Kidney tubule cell (primary cell): ENCODE data around the gene HTRA1.
A peak's percentile ranks its signal among the peaks of the same experiment; 100 is the strongest.

Experiments used
- DNase-seq: peaks from one replicate; pipeline ENCODE4 v3.0.0-alpha.2; 2018; ENCODE audit warnings: low spot score

Gene HTRA1

GRCh38 chr10:122495406-122496340, 34.3 kb downstream of the HTRA1 start:
- no peak for DNase-seq

DNA sequence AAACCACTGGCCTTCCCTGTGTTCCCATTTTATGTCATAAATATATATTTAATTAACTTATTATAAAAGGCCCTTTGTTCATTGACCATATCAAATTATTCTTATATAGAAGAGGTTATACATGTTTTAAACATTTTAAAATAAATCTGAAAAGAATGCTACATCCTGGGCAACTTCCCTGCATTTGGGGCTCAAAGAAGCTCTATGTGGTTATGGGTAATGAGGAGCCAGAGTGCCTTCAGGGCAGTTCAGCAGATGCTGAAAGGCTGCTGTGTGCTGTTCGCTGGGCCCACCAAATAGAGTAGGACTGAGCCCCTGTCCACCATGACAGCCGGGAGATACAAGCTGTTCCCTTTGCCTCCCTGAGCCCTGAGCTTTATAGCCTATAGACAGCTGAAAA, 35.9 kb downstream of the HTRA1 start:
- DNase-seq: no peak

DNA sequence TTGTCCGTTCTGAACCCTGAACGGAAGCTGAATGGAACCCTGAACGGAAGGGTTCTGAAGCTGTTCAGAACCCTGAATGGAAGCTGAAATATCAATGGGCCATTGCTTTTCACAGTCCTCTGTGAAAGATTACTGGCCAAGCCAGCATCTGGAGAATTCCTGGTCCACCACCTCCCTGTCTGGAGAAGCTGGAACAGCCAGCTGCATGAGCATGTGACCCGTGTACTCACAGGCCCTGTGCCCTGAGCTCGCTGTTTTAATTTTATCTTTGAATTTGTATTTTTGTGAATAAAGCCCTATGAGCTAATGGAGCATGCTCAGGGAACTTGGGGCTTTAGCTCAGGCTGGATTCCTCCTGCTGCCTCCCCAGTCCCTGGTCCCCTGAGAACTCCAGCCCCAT, 37.2 kb downstream of the HTRA1 start:
- no peak for DNase-seq

GRCh38 chr10:122499012-122499411, 37.7 kb downstream of the HTRA1 start:
- no peak for DNase-seq

DNA sequence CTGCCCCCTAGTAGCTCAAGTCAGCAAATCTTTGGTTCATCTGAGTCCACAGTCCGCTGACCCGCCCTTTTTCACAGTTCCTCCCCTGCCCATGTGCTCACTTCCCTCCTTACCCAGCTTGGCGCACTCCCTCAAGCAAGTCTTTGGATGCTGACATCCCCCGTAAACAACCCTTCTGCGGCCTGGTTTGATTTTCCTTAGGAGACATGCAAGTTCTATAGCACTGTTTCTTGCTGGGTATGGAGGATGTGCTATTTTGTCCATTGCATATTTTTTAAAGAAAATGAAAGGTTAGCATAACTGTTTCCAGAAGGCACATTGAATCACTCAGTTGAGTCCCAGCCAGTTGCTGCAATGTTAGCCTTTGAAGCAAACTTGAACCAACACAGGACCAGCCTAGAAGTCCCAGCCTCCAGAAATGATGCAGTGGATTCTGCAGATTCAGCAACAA, 38.2 kb downstream of the HTRA1 start:
- no peak for DNase-seq

- no peak for DNase-seq
Observed at GRCh38 chr10:122500194-122500593, 38.8 kb downstream of the HTRA1 start.

DNA sequence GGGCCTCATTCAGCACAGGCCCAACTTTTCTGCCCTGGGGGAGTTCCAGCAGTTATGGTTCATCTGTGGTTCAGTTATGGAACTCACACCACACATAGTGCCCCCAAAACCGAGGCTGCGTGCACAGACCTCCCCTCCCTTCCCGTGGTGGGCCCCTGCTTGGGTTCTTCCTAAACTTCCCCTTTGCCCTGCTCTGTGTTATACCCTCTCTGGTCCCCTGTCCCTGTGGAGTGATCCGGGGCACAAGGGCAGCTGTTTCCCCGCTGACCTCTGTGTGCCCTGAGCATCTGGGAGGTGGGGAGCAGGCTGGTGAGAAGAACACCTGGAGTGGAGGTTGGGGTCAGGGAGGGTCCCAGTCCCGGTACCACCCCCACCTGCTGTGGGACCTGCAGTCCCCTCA, 39.4 kb downstream of the HTRA1 start:
- DNase-seq: no peak

GRCh38 chr10:122503012-122503411, 41.7 kb downstream of the HTRA1 start:
- no peak for DNase-seq

GRCh38 chr10:122503886-122504609, 42.7 kb downstream of the HTRA1 start:
- DNase-seq: no peak

DNA sequence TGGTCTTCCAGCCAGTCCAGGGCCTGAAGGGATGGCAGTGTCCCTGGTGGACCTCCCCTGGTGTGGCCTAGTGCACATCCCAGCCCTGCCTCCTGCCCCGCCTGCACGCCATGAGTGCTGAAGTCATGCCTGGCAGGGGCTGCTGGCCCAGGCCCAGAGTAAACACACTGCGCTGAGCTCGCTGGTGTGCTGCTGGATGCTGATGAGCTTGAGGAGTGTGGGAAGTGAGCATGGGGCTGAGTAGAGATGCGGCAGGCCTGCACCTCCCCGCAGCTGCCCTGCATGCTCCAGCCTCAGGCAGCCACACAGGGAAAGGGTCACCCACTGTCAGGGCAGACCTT, 43.2 kb downstream of the HTRA1 start:
- peak; percentile 72 for DNase-seq

- no peak for DNase-seq
Observed at GRCh38 chr10:122505011-122505410, 43.7 kb downstream of the HTRA1 start.

- no peak for DNase-seq
Observed at GRCh38 chr10:122505885-122506645, 44.7 kb downstream of the HTRA1 start.

GRCh38 chr10:122507616-122508015, 46.3 kb downstream of the HTRA1 start:
- DNase-seq: no peak

DNA sequence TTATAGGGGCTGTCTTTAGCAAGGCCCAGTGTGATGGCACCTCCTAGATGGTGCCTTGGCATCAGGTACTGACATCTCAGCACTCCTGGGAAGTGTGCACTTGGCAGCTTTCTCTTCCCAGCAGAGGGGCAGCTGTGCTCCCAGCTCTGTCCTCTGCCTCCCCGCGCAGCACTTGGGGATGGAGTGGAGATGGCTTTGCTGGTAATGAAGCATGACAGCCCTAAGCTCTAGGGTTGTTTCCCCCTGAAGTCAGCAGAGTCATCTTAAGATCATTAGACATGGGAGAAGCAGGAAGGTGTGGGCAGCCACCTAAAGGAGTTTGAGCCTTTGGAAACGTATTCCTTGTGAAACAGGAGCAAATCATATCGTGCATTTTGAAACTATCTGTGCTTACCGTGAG, 46.7 kb downstream of the HTRA1 start:
- no peak for DNase-seq

GRCh38 chr10:122509323-122509722, 48.0 kb downstream of the HTRA1 start:
- no peak for DNase-seq

DNA sequence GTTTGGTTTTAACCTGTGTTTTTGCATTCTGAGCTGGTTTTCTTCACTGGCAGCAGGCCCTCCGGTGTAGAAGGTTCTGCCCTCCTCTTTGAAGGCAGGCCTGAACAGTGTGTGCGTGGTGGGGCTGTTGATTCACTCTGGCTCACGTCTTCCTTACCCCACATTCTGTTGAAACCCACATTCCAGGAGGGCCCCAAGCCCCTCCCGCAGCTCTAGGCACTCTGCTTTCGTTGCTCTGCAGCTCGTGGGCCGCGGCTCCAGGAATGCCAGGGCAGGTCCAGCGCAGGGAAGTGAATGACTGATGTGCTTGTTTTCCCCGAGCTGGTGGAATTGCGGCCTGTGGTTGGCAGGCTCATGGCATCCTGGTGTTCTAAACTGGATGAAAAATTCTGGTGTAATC, 49.0 kb downstream of the HTRA1 start:
- DNase-seq: no peak

GRCh38 chr10:122510736-122511135, 49.4 kb downstream of the HTRA1 start:
- no peak for DNase-seq

- no peak for DNase-seq
Observed at GRCh38 chr10:122513053-122513452, 51.7 kb downstream of the HTRA1 start.

GRCh38 chr10:122514045-122514840, 52.9 kb downstream of the HTRA1 start:
- no peak for DNase-seq

GRCh38 chr10:122515022-122515424, 53.7 kb downstream of the HTRA1 start:
- DNase-seq: no peak

DNA sequence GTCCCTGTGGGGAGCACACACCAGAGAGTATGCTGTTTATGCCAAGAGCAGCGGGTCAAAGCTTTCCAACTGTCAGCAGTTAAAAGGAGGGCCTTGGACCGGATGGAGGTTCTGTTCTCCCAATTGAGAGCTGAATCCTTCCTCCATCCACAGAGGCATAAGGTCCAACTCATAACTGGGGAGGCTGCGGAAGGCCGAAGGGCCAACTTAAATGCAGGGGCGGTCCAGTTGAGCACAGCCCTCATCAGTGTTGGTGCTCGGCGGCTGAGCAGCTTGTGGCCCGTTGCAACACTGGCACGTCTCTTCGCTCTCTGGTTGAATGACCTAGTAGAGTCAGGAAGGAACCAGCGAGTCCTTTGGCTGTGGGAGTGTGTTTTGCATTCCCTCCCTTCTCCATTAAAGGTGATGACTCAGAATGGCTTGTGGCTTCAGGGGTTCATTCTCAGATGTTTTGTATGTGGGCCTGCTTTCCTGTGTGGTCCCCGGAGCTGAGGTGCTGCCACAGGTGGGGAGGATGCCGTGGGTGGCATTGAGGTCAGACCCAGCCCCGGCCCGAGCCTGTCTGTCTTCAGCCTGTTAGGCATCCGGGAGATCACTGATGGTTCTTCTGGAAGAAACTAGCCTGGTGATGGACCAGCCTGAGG, 54.4 kb downstream of the HTRA1 start:
- no peak for DNase-seq
